ENCODE results near the gene ASB2.

The ASB2 gene

GRCh38 chr14:94008234-94008633, 31.9 kb upstream of the ASB2 start:
- TF ChIP-seq FOXP2 (optimal IDR thresholded peaks at IDR 0.05; ENCODE audit: borderline replicate concordance, extremely low read depth, extremely low read length, insufficient read depth) (no peak), REST (IDR thresholded peaks at IDR 0.05; ENCODE audit: insufficient read depth in 1 of 2, low read depth in 2 of 2, low read length in 2 of 2) (no peak)

GRCh38 chr14:94005324-94006073, 29.1 kb upstream of the ASB2 start:
- TF ChIP-seq POLR2AphosphoS5 (IDR thresholded peaks at IDR 0.05; ENCODE audit: low read depth, low read length) (no peak), TAF1 (IDR thresholded peaks at IDR 0.05; ENCODE audit: borderline replicate concordance, insufficient read depth, low read length) (no peak), SIN3A (IDR thresholded peaks at IDR 0.05; ENCODE audit: borderline replicate concordance, insufficient read depth, low read length) (no peak), REST (IDR thresholded peaks at IDR 0.05; ENCODE audit: insufficient read depth in 1 of 2, low read depth in 2 of 2, low read length in 2 of 2) (no peak), FOXP2 (optimal IDR thresholded peaks at IDR 0.05; ENCODE audit: borderline replicate concordance, extremely low read depth, extremely low read length, insufficient read depth) (no peak)

GRCh38 chr14:94004015-94004414, 27.6 kb upstream of the ASB2 start:
- TF ChIP-seq SIN3A (IDR thresholded peaks at IDR 0.05; ENCODE audit: borderline replicate concordance, insufficient read depth, low read length): no peak
- no peak for TF ChIP-seq REST (IDR thresholded peaks at IDR 0.05; ENCODE audit: insufficient read depth in 1 of 2, low read depth in 2 of 2, low read length in 2 of 2)
- no peak for TF ChIP-seq FOXP2 (optimal IDR thresholded peaks at IDR 0.05; ENCODE audit: borderline replicate concordance, extremely low read depth, extremely low read length, insufficient read depth)
- TF ChIP-seq POLR2AphosphoS5 (IDR thresholded peaks at IDR 0.05; ENCODE audit: low read depth, low read length): no peak
- no peak for TF ChIP-seq TAF1 (IDR thresholded peaks at IDR 0.05; ENCODE audit: borderline replicate concordance, insufficient read depth, low read length)

GRCh38 chr14:94003397-94003796, 27.0 kb upstream of the ASB2 start:
- no peak for TF ChIP-seq REST (IDR thresholded peaks at IDR 0.05; ENCODE audit: insufficient read depth in 1 of 2, low read depth in 2 of 2, low read length in 2 of 2)
- no peak for TF ChIP-seq POLR2AphosphoS5 (IDR thresholded peaks at IDR 0.05; ENCODE audit: low read depth, low read length)
- TF ChIP-seq FOXP2 (optimal IDR thresholded peaks at IDR 0.05; ENCODE audit: borderline replicate concordance, extremely low read depth, extremely low read length, insufficient read depth): no peak
- no peak for TF ChIP-seq TAF1 (IDR thresholded peaks at IDR 0.05; ENCODE audit: borderline replicate concordance, insufficient read depth, low read length)
- TF ChIP-seq SIN3A (IDR thresholded peaks at IDR 0.05; ENCODE audit: borderline replicate concordance, insufficient read depth, low read length): no peak

Data from PFSK-1 (cell line).